ENCODE measurements around the gene ITGB4.

The ITGB4 gene

DNA sequence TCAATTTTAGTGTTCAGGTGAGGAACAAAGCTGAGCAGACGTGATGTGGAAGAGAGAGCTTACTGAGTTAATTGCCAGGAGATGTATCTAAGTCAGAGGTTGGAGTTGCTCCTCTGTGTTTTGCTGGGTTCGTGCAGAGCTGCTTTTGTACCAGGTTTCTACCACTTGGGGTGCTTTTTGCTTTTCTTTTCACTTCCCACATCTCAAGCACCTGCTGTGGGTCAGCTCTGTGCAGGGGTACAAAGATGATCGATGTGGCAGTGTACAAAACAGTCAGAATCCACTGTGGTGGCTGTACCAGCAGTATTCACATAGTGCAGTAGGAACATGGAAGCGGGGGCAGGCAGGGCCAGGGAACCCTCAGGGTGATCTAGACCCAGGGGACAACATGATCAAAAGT lies 78.1 kb downstream of the ITGB4 start:
- no peak for DNase-seq

DNA sequence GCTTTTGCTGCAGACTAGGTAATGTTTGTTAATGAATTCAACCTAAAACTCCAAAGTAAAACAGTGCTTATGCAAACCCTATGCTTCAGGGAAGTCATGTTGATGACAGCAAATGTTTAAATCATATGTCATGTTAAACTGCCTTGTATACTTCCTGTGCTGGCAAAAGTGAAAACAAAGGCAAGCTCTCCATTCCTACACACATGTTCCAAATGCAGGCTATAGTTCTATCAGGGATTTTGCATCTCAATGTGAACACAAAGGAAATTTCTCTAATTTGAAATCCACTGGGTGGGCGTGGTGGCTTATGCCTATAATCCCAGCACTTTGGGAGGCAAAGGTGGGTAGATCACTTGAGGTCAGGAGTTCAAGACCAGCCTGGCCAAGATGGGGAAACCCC lies 82.6 kb downstream of the ITGB4 start:
- DNase-seq = no peak

DNA sequence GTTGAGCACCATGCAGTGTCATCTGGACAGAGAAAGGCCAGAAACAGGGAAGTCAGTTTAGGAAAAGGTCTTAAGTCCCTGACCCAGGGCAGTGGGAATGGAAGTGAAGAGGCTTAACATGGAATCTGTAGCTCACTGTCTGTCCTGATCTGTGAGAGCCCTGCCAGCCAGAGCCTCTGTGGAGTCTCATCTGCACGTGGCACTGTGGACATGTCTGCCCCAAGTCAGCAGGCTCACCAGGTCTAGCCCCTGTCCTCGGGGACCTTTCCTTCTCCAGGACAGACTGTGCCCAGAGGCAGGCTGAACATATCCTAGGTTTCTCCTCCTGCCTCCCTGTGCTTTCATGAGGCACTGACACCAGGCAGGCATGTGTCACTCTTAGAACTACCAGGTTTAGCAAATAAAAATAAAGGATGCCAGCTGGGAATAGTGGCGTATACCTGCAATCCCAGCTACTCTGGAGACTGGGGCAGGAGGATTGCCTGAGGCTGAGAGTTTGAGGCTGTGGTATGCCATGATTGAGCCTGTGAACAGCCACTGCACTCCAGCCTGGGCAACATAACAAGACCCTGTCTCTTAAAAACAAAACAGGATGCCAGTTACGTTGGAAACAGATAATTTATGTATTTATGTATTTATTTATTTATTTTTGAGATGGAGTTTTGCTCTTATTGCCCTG lies 85.7 kb downstream of the ITGB4 start:
- no peak for DNase-seq

Measured in hematopoietic multipotent progenitor cell treated with erythropoietin and hydrocortisone succinate and interleukin-3 and kit ligand, for 8 days (in vitro differentiated cells).